ENCODE results near the gene HIPK2.

HIPK2 gene

GRCh38 chr7:139783647-139784385 lies 6.0 kb upstream of the HIPK2 start:
- FAIRE-seq: no peak

GRCh38 chr7:139782932-139783331 lies 5.1 kb upstream of the HIPK2 start:
- FAIRE-seq: no peak
- DNase-seq (ENCODE audit: low spot score): no peak

More at GRCh38 chr7:139783647-139784385, 6.0 kb upstream of the HIPK2 start:
- DNase-seq (ENCODE audit: low spot score): no peak

GRCh38 chr7:139777133-139777891 lies 486 bp downstream of the HIPK2 start:
- FAIRE-seq: no peak
- peak; percentile 42 for DNase-seq (ENCODE audit: low spot score)

GRCh38 chr7:139776486-139777132 lies 1.2 kb downstream of the HIPK2 start:
- FAIRE-seq: no peak
- DNase-seq (ENCODE audit: low spot score): peak; percentile 16

- peak; percentile 54 for DNase-seq (ENCODE audit: low spot score)
- FAIRE-seq: no peak
Measured at GRCh38 chr7:139775829-139776266, 1.9 kb downstream of the HIPK2 start.

- FAIRE-seq: no peak
- no peak for DNase-seq (ENCODE audit: low spot score)
Measured at GRCh38 chr7:139774376-139774775, 3.4 kb downstream of the HIPK2 start.

GRCh38 chr7:139773371-139773770 lies 4.4 kb downstream of the HIPK2 start:
- DNase-seq (ENCODE audit: low spot score) (no peak), FAIRE-seq (no peak)

- DNase-seq (ENCODE audit: low spot score): no peak
- FAIRE-seq: no peak
Measured at GRCh38 chr7:139772873-139773272, 4.9 kb downstream of the HIPK2 start.

GRCh38 chr7:139772115-139772514 lies 5.7 kb downstream of the HIPK2 start:
- FAIRE-seq (no peak), DNase-seq (ENCODE audit: low spot score) (no peak)

- DNase-seq (ENCODE audit: low spot score) (peak; percentile 34), FAIRE-seq (no peak)
Measured at GRCh38 chr7:139771001-139771956, 6.5 kb downstream of the HIPK2 start.

GRCh38 chr7:139769761-139770160 lies 8.0 kb downstream of the HIPK2 start:
- DNase-seq (ENCODE audit: low spot score) (no peak), FAIRE-seq (no peak)

GRCh38 chr7:139769066-139769465 lies 8.7 kb downstream of the HIPK2 start:
- DNase-seq (ENCODE audit: low spot score) (no peak), FAIRE-seq (no peak)

GRCh38 chr7:139768249-139768824 lies 9.5 kb downstream of the HIPK2 start:
- no peak for FAIRE-seq

GRCh38 chr7:139767561-139767982 lies 10.2 kb downstream of the HIPK2 start:
- FAIRE-seq (no peak), DNase-seq (ENCODE audit: low spot score) (no peak)

More at GRCh38 chr7:139768249-139768824, 9.5 kb downstream of the HIPK2 start:
- no peak for DNase-seq (ENCODE audit: low spot score)

- FAIRE-seq (no peak), DNase-seq (ENCODE audit: low spot score) (no peak)
Measured at GRCh38 chr7:139765143-139765542, 12.7 kb downstream of the HIPK2 start.

- FAIRE-seq (no peak), DNase-seq (ENCODE audit: low spot score) (no peak)
Measured at GRCh38 chr7:139763330-139763729, 14.5 kb downstream of the HIPK2 start.

GRCh38 chr7:139762886-139763285 lies 14.9 kb downstream of the HIPK2 start:
- no peak for DNase-seq (ENCODE audit: low spot score)
- no peak for FAIRE-seq

GRCh38 chr7:139758388-139758787 lies 19.4 kb downstream of the HIPK2 start:
- DNase-seq (ENCODE audit: low spot score) (no peak), FAIRE-seq (no peak)

- FAIRE-seq (no peak), DNase-seq (ENCODE audit: low spot score) (no peak)
Measured at GRCh38 chr7:139757968-139758367, 19.8 kb downstream of the HIPK2 start.

GRCh38 chr7:139753693-139754111 lies 24.1 kb downstream of the HIPK2 start:
- no peak for DNase-seq (ENCODE audit: low spot score)
- FAIRE-seq: no peak
